Activated CD8-positive, alpha-beta memory T cell treated with anti-CD3 and anti-CD28 coated beads, Interleukin-2, amount 50 U/mL, for 4 hours (primary cell): ENCODE measurements around the gene EHBP1L1.

ENCODE experiments used
- DNase-seq: peaks from one replicate; pipeline ENCODE4 v3.0.0-alpha.2; 2020

EHBP1L1 gene

DNA sequence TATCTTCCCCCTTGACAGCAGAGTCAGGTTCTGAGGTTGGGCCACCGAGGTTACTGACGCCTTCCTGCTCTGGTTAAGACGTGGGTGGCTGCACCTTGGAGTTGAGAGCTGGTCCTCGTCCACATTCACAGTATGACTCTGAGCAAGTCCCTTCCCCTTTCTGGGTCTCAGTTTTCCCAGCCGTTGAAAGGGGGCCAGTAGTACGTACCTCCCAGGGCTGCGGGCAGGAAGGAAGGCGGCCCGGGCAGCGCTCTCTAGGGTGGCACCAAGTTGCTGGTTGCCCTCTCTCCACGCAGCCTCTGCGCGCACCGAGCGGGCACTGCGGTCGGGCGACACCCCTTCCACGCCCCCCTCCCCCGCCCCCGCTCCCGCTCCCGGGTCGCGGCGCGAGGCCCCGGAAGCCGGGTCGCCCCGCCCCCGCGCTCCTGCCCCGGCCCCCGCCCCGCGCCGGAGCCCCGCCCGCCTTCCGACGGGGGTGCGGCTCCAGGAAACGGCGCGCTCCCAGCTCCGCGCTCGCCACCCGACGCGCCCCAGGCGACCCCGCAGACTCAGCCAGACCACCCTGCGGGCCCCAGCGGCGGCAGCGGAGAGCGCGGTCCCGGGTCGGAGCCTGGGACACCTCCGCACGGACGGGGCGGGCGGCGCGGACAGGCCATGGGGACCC, at the start of gene EHBP1L1:
TSS of gene EHBP1L1 (plus strand) at position 486 of the 664 bp plus-strand sequence. CDS start 250 bp downstream, outside the sequence.
- peak; percentile 72 for DNase-seq

GRCh38 chr11:65526744-65527143, 49.1 kb upstream of the EHBP1L1 start:
- DNase-seq = no peak

DNA sequence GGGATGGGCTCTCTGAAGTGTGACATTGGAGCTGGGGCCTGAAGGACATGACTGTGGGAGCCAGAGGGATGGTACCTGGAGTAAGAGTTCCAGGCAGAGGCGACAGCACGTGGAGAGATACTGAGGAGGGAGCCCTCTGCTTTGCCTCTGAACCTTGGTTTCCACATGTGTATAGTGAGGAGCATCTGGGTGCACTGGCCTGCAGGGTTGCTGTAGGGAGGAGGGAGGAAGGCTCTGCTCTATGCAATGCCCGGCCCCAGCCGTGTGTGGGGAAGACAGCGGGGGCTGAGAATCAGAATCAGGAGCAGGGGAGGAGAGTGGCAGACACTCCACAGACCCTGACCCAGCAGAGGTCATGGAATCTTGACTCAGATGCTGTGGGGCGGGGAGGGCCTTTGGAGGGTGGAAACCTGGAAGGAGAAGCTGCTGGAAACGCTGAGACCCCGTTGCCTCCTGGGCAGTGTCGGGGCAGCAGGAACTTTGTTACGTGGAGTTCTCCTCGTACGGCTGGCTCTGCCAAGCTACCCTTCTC, 47.0 kb upstream of the EHBP1L1 start:
- no peak for DNase-seq

DNA sequence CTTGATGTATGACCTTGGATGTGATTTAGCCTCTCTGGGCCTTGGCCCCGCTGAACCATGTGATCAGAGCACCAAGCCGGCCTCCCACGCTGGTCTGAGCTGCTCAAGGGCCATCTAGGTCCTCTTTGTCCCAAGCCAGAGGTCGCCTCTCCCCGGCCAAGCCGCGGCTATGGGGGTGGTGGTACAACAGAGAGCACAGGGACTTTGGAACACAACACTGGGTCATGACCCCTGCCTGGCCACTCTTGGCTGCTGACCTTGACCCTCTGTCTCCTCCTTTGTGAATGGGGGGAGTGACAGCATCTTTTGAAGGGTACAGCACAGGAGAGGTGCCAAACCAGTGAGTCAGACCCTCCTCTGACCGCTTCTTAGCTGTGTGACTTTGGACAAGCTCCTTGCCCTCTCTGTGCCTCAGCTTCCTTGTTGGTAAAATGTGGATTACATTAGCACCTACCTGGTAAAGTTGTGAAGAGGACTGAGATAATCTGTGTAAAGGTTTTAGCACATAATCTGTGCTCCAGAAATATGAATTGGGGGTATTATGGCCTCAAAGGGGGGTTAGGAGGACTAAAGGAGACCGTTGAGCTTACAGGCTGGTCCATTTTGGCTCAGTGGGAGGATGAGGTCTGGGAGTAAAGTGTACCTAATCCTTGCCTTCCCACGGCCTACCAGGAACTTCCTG, 46.2 kb upstream of the EHBP1L1 start:
- DNase-seq = no peak

DNA sequence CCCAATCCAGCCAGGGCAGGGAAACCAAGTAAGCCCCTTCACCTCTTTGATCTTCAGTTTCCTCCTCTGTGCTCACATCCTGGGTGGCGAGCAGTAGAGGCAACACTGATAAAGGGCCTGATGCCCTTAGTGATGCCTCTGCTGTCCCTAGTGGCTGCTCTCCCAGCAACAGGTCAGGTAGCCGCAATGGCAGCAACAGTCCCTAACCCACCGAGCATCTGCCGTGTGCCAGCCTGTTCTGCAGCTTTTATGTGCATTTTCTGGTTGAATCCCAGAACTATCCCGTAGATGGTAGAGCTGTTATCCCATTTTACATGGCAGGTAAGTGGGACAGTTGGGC, 45.7 kb upstream of the EHBP1L1 start:
- no peak for DNase-seq

- no peak for DNase-seq
Observed at GRCh38 chr11:65532388-65533064, 43.3 kb upstream of the EHBP1L1 start.

DNA sequence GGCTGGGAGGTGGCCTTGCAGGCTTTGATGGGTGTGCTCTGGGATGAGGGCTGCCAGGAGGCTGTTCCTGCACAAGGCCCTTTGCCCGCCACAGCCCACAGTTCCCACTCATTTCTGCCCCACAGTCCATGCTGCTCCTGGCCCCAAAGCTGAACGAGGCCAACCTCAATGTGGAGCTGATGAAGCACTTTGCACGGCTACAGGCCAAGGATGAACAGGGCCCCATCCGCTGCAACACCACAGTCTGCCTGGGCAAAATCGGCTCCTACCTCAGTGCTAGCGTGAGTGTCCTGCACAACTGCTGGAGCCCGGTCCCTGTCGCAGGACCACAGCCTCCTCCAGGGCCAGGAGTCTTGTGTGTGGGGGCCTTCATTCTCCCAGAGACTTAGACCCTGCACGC, 40.8 kb upstream of the EHBP1L1 start:
- no peak for DNase-seq

DNA sequence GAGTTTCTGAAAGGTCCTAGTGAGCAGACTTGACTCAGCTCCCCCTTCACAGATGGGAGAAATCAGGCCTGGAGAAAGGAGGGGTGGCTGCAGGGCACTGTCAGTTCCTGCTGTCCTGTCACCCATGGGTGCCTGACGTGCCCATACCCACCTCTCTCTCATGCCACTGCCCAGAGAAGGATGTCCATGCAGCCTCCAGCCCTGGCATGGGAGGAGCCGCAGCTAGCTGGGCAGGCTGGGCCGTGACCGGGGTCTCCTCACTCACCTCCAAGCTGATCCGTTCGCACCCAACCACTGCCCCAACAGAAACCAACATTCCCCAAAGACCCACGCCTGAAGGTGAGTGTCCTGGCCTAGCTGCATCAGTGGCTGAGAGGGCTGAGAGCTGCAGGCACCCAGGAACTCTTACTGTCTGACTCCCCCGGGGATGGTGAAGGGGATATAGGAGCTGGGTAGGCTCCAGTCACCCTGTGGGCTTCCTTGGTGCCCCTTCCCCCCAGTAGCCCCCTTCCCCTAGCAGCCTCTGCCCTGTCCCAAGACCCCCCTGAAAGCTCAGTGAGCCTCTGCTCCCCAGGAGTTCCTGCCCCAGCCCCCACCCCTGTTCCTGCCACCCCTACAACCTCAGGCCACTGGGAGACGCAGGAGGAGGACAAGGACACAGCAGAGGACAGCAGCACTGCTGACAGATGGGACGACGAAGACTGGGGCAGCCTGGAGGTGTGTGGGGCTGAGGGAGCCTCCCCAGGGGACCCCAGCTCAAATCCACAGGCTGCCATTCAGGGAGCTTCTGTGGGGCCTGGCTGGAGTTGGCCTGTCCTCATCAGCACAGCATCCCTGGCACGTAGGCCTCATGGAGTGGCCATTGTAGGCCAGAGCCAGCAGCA, 39.2 kb upstream of the EHBP1L1 start:
- DNase-seq = no peak

GRCh38 chr11:65537296-65537597, 38.6 kb upstream of the EHBP1L1 start:
- DNase-seq = no peak

DNA sequence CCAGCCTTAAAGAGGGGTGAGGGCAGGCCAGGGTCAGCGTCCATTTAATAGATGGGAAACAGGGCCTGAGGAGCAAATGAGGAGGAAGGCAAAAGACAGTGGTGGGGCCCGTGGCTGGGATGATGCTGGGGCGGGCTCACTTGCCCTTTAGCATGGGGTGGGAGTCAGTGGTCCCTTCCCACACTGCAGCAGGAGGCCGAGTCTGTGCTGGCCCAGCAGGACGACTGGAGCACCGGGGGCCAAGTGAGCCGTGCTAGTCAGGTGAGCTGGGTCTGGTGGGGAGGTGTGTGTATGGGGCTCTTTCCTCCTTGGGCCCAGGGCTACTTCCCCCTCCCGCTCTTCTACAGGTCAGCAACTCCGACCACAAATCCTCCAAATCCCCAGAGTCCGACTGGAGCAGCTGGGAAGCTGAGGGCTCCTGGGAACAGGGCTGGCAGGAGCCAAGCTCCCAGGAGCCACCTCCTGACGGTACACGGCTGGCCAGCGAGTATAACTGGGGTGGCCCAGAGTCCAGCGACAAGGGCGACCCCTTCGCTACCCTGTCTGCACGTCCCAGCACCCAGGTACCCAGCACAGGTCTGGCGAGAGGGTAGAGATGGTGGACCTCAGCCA, 38.1 kb upstream of the EHBP1L1 start:
- no peak for DNase-seq

DNA sequence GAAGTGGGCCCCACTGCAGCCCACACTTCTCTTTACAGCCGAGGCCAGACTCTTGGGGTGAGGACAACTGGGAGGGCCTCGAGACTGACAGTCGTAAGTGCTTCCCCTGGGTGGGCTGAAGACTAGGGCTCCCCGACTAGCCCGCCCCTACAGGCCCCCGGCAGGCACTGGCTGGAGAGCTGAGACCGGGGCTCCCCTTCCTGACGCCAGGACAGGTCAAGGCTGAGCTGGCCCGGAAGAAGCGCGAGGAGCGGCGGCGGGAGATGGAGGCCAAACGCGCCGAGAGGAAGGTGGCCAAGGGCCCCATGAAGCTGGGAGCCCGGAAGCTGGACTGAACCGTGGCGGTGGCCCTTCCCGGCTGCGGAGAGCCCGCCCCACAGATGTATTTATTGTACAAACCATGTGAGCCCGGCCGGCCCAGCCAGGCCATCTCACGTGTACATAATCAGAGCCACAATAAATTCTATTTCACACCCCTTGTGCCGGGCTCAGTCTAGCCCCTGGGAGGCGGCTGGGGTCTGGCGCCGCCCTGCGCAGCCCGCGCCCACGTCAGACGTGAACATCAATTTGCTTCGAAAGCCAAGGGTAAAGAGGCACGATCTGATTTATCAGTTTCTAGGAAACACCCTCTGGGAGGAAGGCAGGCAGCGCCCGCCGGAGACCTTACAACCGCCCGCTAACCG, 37.5 kb upstream of the EHBP1L1 start:
- no peak for DNase-seq

GRCh38 chr11:65538915-65539743, 36.7 kb upstream of the EHBP1L1 start:
- DNase-seq = no peak

GRCh38 chr11:65539744-65540289, 36.0 kb upstream of the EHBP1L1 start:
- DNase-seq = no peak

DNA sequence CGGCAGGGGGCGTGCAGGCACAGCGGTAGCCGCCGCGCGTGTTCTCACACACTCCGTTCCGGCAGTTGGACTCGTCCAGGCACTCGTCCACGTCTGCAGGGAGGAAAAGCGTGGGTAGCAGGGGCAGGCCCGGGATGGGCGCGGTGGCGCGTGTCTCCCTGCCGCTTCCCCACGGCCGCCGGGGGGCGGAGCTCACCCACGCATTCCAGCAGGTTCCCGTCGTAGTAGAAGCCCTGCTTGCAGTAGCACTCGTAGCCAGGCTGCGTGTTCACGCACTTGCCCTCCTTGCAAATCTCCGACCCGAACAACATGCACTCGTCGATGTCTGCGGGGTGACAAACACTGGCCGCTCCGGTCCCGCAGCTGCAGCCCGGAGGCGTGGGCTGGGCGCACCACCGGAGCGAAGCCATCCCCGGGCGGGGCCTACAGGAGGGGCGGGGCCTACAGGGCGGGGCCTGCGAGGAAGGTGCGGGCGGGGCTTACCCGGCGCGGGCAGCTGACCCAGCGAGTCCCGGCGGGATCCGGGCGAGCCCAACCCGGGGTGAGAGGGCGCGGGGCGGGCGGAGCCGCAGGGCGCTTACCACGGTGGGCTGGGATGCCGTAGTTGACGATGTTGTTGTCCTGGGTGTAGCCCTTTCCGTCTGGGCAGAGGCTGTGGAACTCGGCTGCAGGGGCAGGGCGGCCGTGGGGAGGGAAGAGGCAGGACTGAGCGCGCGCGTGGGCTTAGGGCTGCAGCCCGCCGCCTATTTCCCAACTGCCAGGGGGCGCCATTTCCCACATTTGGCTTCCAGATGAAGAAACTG, 35.4 kb upstream of the EHBP1L1 start:
- peak; percentile 86 for DNase-seq

DNA sequence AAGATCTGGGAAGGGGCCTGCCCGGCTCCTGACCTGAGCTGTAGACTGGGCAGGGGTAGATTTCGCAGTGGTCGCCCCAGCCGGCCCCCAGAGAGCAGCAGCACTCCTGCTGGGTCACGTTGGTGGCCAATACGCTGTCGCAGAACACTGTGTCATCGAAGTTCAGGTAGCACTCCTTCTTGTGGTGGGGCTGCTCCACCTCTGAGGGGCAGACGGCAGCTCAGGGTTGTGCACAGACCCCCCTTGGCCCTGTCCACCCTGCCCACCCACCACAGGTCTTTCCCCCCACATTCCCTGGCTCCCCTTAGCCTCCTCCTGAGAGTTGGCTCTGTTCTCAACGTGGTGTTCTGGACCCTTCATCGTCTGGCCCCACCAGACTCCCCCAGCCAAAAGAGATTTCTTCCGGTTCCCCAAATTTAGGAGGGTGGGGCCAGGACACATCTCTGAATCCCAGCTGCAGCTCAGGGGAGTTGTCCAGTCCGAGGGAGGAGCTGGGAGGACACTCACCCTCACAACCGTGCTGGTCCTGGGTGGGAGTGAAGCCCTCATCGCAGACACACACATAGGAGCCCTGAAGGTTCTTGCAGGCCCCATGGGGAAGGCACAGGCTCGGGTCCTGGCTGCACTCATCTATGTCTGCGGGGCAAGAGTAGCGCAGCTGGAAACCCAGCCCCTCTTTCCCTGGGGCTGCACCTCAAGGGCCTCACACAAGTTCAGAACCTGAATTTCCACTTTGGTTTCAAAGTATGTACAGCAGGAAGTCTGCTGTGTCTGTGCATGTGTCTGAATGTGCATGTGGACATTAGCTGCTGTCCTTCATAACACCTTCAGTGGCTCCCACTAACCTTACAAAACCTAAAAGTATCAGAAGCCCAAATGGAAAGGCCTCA, 34.5 kb upstream of the EHBP1L1 start:
- DNase-seq = no peak

DNA sequence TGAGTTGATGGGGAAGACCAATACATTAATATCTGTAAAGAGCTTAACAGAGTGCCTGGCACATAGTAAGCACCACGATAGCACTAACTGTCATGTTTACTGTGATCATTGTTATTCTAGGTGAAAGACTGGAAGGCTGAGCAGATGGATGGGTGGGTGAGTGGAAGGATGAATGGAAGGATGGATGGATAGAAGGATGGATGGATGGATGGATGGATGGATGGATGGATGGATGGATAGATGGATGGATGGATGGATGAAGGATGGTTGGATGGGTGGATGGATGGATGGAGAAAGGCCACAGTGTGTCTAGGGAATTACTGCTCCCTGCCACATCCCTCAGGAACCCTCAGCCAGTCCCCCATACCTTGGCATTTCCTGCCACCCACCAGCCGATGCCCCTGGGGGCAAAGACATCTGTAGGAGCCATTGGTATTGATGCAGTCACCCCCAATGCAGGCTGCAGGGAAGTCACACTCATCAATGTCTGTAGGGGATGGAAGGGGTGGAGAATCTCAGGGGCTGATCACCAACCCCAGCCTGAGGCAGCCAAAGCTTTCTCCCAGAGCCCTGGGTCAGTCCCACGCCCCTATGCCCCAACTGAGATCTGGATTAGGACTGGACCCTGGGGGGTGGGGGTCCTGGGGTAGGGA, 33.0 kb upstream of the EHBP1L1 start:
- no peak for DNase-seq

DNA sequence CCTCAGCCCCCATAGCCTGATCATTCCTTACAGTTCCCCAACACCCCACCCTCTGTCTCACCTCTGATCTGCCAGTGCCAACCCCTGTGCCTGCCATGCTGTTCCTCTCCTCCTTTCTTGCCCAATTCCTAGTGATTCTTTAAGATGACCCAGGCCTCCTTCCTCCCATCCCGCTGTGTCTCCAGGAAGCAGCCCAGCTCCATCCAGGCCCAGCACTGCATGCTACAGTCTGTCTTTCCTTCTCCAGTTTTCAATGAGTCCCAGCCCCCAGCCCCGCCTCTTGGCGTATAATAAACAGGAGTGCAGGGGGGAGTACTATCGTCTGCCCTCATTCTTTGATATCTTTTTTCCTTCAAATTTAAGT, 30.0 kb upstream of the EHBP1L1 start:
- DNase-seq = no peak

- peak; percentile 100 for DNase-seq
Observed at GRCh38 chr11:65546217-65546958, 29.5 kb upstream of the EHBP1L1 start.
